Testis (tissue), 3 donors: ENCODE results near the gene SRRM1. TPM values are rescaled to one million over a fixed set of nuclear protein-coding genes. Genes with fewer than 3 reads are reported as not detected.

Experiments
- DNase-seq: peaks from one replicate; pipeline ENCODE4 v3.0.0-alpha.2; 2019
- H3K27ac ChIP-seq, 2 donors: fragments of 200-600 bp; sonication (generic); one replicate each; pipeline ENCODE4 v1.5.1; 2019
- H3K27me3 ChIP-seq: fragments of 200-600 bp; sonication (generic); one replicate; pipeline ENCODE4 v1.5.1; 2019
- H3K36me3 ChIP-seq: fragments of 200-600 bp; sonication (generic); one replicate; pipeline ENCODE4 v1.5.1; 2017; ENCODE audit warnings: low read depth; ENCODE audit errors: missing control alignments
- H3K4me1 ChIP-seq: fragments of 200-600 bp; sonication (generic); one replicate; pipeline ENCODE4 v1.5.1; 2019
- H3K4me3 ChIP-seq, 2 donors: fragments of 200-600 bp; sonication (generic); one replicate each; pipeline ENCODE4 v1.5.1; 2017 to 2019
- H3K9me3 ChIP-seq: fragments of 200-600 bp; sonication (generic); one replicate; pipeline ENCODE4 v1.5.1; 2017
- CTCF ChIP-seq, 3 experiments: fragments of 450-650 bp in 2 of 3; fragments of 200-600 bp in 1 of 3; sonication (generic) in 1 of 3; IDR thresholded peaks; one replicate each; pipeline ENCODE4 v1.5.1; 2016 to 2019; ENCODE audit warnings: antibody characterized with exemption in 3 of 3, mild to moderate bottlenecking in 2 of 3, moderate library complexity in 1 of 3
- POLR2A ChIP-seq: fragments of 450-650 bp; IDR thresholded peaks from one replicate; pipeline ENCODE4 v1.6.1; 2017; ENCODE audit warnings: antibody characterized with exemption, mild to moderate bottlenecking, moderate library complexity
- WGBS, 2 donors: methylation state at CpG; one replicate each; pipeline ENCODE4 v1.1.5; 2018; 5-methylcytosine and 5-hydroxymethylcytosine counted together
- intact Hi-C: fragments of 100-400 bp; cut with DNase I; formaldehyde crosslinking; loops from one replicate; pipeline ENCODE4 v1.15.1; 2023; ENCODE audit warnings: low total_unique reads
- polyA plus RNA-seq: library from polyadenylated mRNA; stranded (reverse); fragments of 350-450 nt; fragmentation: Illumina TruSeq; extraction: RNeasy Lipid Tissue Mini Kit (QIAGEN cat#74804); gene quantifications from one replicate; pipeline ENCODE4 v1.2.3, GENCODE V29; 2014; ENCODE audit warnings: low read depth, low replicate concordance; ENCODE audit not compliant: insufficient read depth
- total RNA-seq, 2 donors: library from RNA; depleted of rRNA; stranded (reverse); fragments of >200 nt; gene quantifications; one replicate each; pipeline ENCODE4 v1.2.3, GENCODE V29; 2016

SRRM1 gene
- total and polyA plus RNA-seq, 3 donors from 2014 or later: 91.0 to 235 (median 193) TPM

GRCh38 chr1:24600551-24600950 lies 42.6 kb upstream of the SRRM1 start:
- intact Hi-C loops: no loop called here
- Histone ChIP-seq H3K4me1 (no peaks in the 10 kb centered on the region), H3K9me3 (no peaks in the 10 kb centered on the region), H3K4me3 (no peak overlapping the region), H3K27ac (no peak overlapping the region), H3K36me3 (no peaks in the 10 kb centered on the region), H3K27me3 (no peaks in the 10 kb centered on the region)
- DNase-seq: no peak
- TF ChIP-seq POLR2A: no peak
- TF ChIP-seq CTCF (IDR thresholded peaks at IDR 0.05): no peak
- 72 to 81% methylated on average over 5 of the region's 5 CpGs for WGBS, 2 donors

- no peaks in the 10 kb centered on the region for H3K36me3 ChIP-seq
- H3K4me3 ChIP-seq: no peak overlapping the region
- no peaks in the 10 kb centered on the region for H3K27me3 ChIP-seq
- WGBS, 2 donors: 86 to 94% methylated on average over 18 to 19 of the region's 19 CpGs
- DNase-seq: no peak
- no peaks in the 10 kb centered on the region for H3K9me3 ChIP-seq
- intact Hi-C loops: no loop called here
- H3K27ac ChIP-seq: no peak overlapping the region
- TF ChIP-seq POLR2A (no peak), CTCF (IDR thresholded peaks at IDR 0.05) (no peak)
- no peaks in the 10 kb centered on the region for H3K4me1 ChIP-seq
Measured at GRCh38 chr1:24605534-24606295, 37.4 kb upstream of the SRRM1 start.

- WGBS, 2 donors: 85 to 88% methylated on average over 3 of the region's 3 CpGs
- Histone ChIP-seq H3K27me3 (no peaks in the 10 kb centered on the region), H3K4me3 (no peak overlapping the region), H3K4me1 (no peaks in the 10 kb centered on the region), H3K27ac (no peak overlapping the region), H3K36me3 (no peaks in the 10 kb centered on the region), H3K9me3 (no peaks in the 10 kb centered on the region)
- intact Hi-C loops: no loop called here
- DNase-seq: no peak
- no peak for TF ChIP-seq CTCF (IDR thresholded peaks at IDR 0.05)
- no peak for TF ChIP-seq POLR2A
Measured at GRCh38 chr1:24606296-24606605, 36.9 kb upstream of the SRRM1 start.

GRCh38 chr1:24606621-24607020 lies 36.5 kb upstream of the SRRM1 start:
- H3K4me1 ChIP-seq: no peaks in the 10 kb centered on the region
- no peak overlapping the region for H3K27ac ChIP-seq
- 93 to 95% methylated on average over 2 of the region's 2 CpGs for WGBS, 2 donors
- H3K27me3 ChIP-seq: no peaks in the 10 kb centered on the region
- H3K9me3 ChIP-seq: no peaks in the 10 kb centered on the region
- no peaks in the 10 kb centered on the region for H3K36me3 ChIP-seq
- intact Hi-C loops: no loop called here
- no peak for DNase-seq
- no peak for TF ChIP-seq POLR2A
- TF ChIP-seq CTCF (IDR thresholded peaks at IDR 0.05): no peak
- no peak overlapping the region for H3K4me3 ChIP-seq

GRCh38 chr1:24609949-24610517 lies 33.1 kb upstream of the SRRM1 start:
- 84 to 87% methylated on average over 2 to 3 of the region's 3 CpGs for WGBS, 2 donors
- H3K4me1 ChIP-seq: no peaks in the 10 kb centered on the region
- no peak overlapping the region for H3K4me3 ChIP-seq
- no peak for DNase-seq
- H3K36me3 ChIP-seq: no peaks in the 10 kb centered on the region
- H3K27me3 ChIP-seq: no peaks in the 10 kb centered on the region
- TF ChIP-seq CTCF (IDR thresholded peaks at IDR 0.05): no peak
- no peak for TF ChIP-seq POLR2A
- H3K9me3 ChIP-seq: no peaks in the 10 kb centered on the region
- H3K27ac ChIP-seq: no peak overlapping the region
- intact Hi-C loops: no loop called here
